Mucosa of gallbladder (tissue), 1 donor: ENCODE results near the gene CLDN18. TPM values are rescaled to one million over a fixed set of nuclear protein-coding genes. Genes with fewer than 3 reads are reported as not detected.

Source experiments
- DNase-seq: peaks from one replicate; pipeline ENCODE4 v3.0.0-alpha.2; 2020; ENCODE audit warnings: low spot score
- total RNA-seq: library from RNA; stranded (reverse); gene quantifications from one replicate; pipeline ENCODE4 v1.2.1, GENCODE V29; 2021
- donor health status: DM: no; HTN: no; CAD: no.

CLDN18 gene
- total RNA-seq, 1 donor from 2014 or later = 6.7 TPM

DNA sequence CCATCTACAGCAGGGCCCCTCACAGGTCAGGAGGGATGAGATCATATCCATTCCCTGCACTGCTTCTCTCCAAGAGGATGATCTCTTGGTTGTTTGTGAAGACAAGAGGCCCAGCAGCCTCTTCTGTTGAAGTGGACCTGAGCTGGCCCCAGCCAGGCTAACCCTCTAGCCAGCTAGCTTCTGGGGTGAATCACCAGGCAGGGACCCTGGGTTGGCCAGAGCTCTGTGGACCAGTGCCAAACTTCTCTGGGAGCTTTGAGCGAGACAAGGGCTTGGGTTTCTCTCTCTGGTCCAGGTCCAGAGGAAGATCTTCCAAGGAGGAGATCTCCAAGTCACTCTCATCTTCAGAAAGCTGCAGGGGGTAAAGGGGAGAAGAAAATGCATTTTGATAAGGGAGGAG is 52.7 kb downstream of the CLDN18 start:
- DNase-seq = no peak

DNA sequence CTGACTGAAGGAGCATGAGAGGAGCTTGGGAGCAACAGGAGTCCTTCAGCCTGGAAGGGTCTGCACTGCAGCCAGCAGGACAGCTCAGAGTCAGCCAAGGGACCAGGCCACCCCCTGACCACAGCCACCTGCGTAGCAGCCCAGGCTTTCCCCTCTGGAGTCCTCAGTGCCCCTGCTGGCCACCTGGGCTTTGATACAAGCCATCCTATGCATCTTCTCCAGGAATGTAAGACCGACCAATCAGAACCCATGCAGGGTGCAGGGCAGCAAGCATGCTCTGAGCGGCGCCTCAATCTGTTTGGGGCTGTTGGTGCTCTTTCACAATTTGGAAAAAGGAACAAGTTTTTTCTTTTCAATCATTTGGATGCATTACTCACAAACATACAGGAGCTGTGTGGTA is 53.5 kb downstream of the CLDN18 start:
- no peak for DNase-seq

GRCh38 chr3:138065949-138066348 is 56.0 kb downstream of the CLDN18 start:
- DNase-seq = no peak

- no peak for DNase-seq
Observed at GRCh38 chr3:138066383-138066782, 56.4 kb downstream of the CLDN18 start.

GRCh38 chr3:138066972-138067371 is 57.0 kb downstream of the CLDN18 start:
- no peak for DNase-seq

DNA sequence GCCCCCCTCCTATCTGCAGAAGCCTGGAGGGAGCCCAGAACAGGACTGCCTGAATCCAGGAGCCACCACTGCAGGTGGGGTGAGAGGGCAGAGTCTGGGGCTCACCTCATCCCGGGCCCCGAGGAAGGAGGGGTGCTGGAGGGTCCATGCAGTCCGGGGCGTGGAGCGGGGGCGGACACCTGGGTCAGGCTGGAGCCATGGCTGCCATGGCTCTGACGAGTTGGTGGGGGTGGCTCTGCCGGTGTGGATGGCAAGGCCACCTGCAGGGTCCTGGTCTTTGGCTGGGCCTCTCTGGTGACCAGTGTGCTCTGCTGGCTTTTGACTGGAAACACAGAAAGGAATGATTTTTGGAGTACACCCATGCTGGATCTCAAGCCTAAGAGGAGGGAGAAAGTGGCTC is 58.1 kb downstream of the CLDN18 start:
- DNase-seq = no peak

DNA sequence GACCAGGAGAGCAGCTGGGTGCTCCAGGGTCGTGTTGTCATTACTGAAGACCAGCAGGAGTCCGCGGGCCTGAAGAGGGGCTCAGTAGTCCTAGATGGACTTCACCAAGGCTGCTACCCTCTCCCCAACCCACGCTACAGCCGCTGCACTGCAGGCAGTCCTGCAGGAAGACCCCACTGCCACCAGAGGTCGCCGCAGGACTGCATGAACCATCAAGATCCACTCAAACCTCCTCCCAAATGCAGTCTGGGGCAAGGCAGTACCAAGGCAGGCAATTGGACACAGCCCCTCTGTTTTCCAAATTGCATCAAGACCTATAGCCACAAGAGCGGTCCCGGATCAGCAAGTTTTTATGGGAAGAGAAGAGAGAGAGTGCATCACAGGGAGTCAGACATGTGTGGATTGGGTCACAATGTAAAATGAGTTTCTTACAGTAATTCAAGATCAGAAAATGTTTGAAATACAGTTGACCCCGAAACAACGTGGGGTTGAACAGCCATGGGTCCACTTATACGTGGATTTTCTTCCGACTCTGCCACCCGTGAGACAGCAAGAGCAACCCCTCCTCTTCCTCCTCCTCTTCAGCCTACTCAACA is 58.7 kb downstream of the CLDN18 start:
- peak; percentile 68 for DNase-seq

DNA sequence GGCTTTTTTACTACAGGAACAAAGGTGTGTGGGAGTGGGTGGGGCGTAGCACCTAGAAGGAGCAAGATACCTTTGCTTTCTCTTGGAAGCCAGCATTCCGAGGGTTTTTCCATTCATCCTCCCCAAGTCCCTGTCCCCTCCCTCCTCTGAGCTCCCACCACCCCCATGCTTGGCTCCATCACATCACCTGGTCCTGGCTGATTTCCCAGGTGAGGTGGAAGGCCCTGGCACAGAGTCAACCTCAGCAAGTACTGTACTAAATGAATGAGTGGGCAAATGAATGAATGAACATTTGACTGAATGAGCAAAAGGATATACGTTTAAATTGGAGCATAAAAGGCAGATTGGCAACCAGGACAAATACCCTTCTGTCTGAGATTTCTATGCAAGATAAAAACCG is 60.0 kb downstream of the CLDN18 start:
- no peak for DNase-seq

- DNase-seq = no peak
Observed at GRCh38 chr3:138072796-138073195, 62.8 kb downstream of the CLDN18 start.

DNA sequence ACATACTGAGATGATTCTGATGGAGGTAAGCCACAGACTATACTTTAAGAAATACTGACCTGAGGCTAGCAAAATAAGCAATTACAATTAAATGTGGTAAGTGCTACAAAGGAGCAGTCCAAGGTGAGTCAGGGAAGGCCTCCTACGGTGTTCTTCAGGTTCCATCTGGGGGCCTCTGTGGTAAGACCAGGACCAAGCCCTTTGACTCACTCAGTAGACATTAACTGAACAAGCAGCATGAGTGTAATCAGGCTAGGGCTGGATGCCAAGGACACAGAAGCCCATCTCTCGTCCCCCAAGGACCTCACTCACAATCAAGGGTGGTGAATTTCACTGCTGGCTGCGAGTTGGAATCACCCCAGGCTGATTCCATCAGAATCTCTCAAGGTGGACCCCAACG is 68.1 kb downstream of the CLDN18 start:
- DNase-seq = no peak

DNA sequence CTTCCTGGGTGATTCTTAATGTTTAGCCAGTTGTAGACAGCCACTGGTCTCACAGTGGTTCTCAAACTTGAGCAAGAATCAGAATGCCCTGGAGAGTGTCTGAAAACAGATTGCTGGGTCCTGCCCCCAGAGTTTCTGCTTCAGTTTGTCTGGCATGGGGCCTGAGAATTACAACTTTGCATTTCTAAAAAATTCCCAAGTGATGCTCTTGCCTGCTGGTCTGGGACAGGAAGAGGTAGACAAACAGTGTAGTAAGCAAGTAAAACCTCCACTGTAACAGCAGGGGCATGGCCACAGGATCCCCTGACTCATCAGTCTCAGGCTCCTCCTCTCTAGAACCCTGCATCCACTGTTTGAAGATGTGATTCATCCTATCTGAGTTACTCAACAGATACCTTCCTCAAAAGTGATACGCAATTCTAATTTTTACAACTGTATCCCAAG is 69.0 kb downstream of the CLDN18 start:
- DNase-seq = no peak

GRCh38 chr3:138079901-138080300 is 69.9 kb downstream of the CLDN18 start:
- no peak for DNase-seq

- no peak for DNase-seq
Observed at GRCh38 chr3:138081371-138082084, 71.6 kb downstream of the CLDN18 start.

- peak; percentile 28 for DNase-seq
Observed at GRCh38 chr3:138082085-138082991, 72.4 kb downstream of the CLDN18 start.

GRCh38 chr3:138082992-138083386 is 73.0 kb downstream of the CLDN18 start:
- DNase-seq = no peak

Other genes starting within 250 kb of the CLDN18 start
- gene SOX14, start 245.8 kb upstream of the CLDN18 start, total RNA-seq = not detected
- 13.7 TPM for gene DZIP1L, start 105.4 kb downstream of the CLDN18 start, total RNA-seq
- gene A4GNT, start 122.2 kb downstream of the CLDN18 start, total RNA-seq = not detected
- 19.2 TPM for gene DBR1, start 164.8 kb downstream of the CLDN18 start, total RNA-seq
- gene ARMC8, start 177.1 kb downstream of the CLDN18 start, total RNA-seq = 40.8 TPM